Measurements from ENCODE around the gene SMARCC1.

The SMARCC1 gene

GRCh38 chr3:47628426-47628825, 153.3 kb downstream of the SMARCC1 start:
- no peak overlapping the region for H3K14ac ChIP-seq (ENCODE audit: low read length)
- no peak overlapping the region for H3K4ac ChIP-seq (ENCODE audit: low read depth, low read length)
- no peak overlapping the region for H4K12ac ChIP-seq (ENCODE audit: low read depth, low read length)
- H3K4me2 ChIP-seq (ENCODE audit: low read length) = no peak overlapping the region
- WGBS (ENCODE audit: extremely low coverage, insufficient coverage, insufficient read length) = no CpG with 5 or more reads among the region's 6 CpGs
- H3K9ac ChIP-seq (ENCODE audit: low read length) = no peak overlapping the region
- H3K27me3 ChIP-seq (ENCODE audit: insufficient read depth, low read length) = no peaks in the 10 kb centered on the region
- H3K36me3 ChIP-seq (ENCODE audit: control insufficient read depth in 1 of 2, insufficient read depth in 2 of 2, low read length in 2 of 2) = peaks cover 26 to 37% of the 10 kb centered on the region in 2 experiments
- H4K8ac ChIP-seq (ENCODE audit: low read depth, low read length) = no peak overlapping the region
- no peak overlapping the region for H2BK12ac ChIP-seq (ENCODE audit: low read length)
- no peak overlapping the region for H3K4me3 ChIP-seq (ENCODE audit: low read depth, low read length)
- H3K79me2 ChIP-seq (ENCODE audit: control insufficient read depth, insufficient read depth, low read length, poor library complexity) = no peaks in the 10 kb centered on the region
- H3K27ac ChIP-seq (ENCODE audit: low read depth, low read length) = no peak overlapping the region
- H2AFZ ChIP-seq (ENCODE audit: insufficient read depth, low read length, poor library complexity) = no peak overlapping the region
- peak; percentile 7 to 25 for DNase-seq
- peaks cover 2 to 3% of the 10 kb centered on the region in 2 experiments for H3K4me1 ChIP-seq (ENCODE audit: control insufficient read depth in 1 of 2, insufficient read depth in 2 of 2, low read length in 2 of 2)
- no peak overlapping the region for H2BK5ac ChIP-seq (ENCODE audit: low read depth, low read length, poor library complexity)
- no peak overlapping the region for H3K23ac ChIP-seq (ENCODE audit: low read length)
- no peak overlapping the region for H2BK120ac ChIP-seq (ENCODE audit: insufficient read depth, low read length, poor library complexity)
- no peaks in the 10 kb centered on the region for H3K9me3 ChIP-seq (ENCODE audit: insufficient read depth, low read depth, low read length)
- H3K79me1 ChIP-seq (ENCODE audit: low read length) = no peaks in the 10 kb centered on the region
- no peak overlapping the region for H4K91ac ChIP-seq (ENCODE audit: low read depth, low read length)
- no peak overlapping the region for H2AK5ac ChIP-seq (ENCODE audit: low read length)
- H3K18ac ChIP-seq (ENCODE audit: low read length) = no peak overlapping the region

DNA sequence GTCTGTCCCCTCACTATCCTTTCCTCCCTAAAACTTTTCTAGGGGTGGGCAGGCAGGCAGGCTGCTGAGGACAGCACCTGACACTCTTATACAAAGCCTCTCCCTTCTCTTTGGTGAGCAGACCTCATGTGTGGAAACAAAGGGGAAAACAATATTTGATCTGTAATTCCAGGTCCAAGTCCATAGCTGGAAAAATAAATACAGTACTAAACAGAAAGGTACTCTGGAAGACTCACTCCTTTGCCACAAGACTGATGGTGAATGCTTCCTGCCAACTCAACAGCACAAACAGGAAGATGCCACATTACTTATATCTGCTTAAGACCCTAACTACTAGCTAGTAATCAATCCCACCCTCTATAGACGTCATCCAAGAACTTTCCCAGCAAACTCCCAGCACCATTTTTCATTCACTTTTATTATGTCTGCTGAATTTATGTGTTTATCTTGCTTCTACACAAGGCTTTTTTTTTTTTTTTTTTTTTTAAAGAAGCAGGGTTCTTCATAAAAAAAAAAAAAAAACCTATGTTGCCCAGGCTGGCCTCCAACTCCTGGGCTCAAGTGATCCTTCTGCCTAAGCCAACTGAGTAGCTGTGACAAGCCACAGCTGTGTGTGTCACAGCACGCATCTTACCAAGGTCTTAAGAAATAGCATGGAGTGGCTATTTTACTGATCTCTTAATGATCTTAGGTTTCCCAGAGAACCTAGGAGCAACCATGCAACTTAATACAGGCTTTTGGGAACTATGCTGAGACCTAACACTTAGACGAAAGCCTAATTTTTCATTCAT, 158.8 kb downstream of the SMARCC1 start:
- Histone ChIP-seq H3K4ac (ENCODE audit: low read depth, low read length) (no peak overlapping the region), H3K14ac (ENCODE audit: low read length) (no peak overlapping the region), H2AFZ (ENCODE audit: insufficient read depth, low read length, poor library complexity) (no peak overlapping the region), H4K8ac (ENCODE audit: low read depth, low read length) (no peak overlapping the region), H3K79me1 (ENCODE audit: low read length) (no peaks in the 10 kb centered on the region), H3K27ac (ENCODE audit: low read depth, low read length) (no peak overlapping the region), H2BK5ac (ENCODE audit: low read depth, low read length, poor library complexity) (no peak overlapping the region), H3K4me2 (ENCODE audit: low read length) (no peak overlapping the region), H3K18ac (ENCODE audit: low read length) (no peak overlapping the region), H4K12ac (ENCODE audit: low read depth, low read length) (no peak overlapping the region), H3K79me2 (ENCODE audit: control insufficient read depth, insufficient read depth, low read length, poor library complexity) (no peaks in the 10 kb centered on the region), H3K27me3 (ENCODE audit: insufficient read depth, low read length) (no peaks in the 10 kb centered on the region), H3K4me1 (ENCODE audit: control insufficient read depth in 1 of 2, insufficient read depth in 2 of 2, low read length in 2 of 2) (peaks cover 0 to 3% of the 10 kb centered on the region in 2 experiments), H3K9ac (ENCODE audit: low read length) (no peak overlapping the region), H3K4me3 (ENCODE audit: low read depth, low read length) (no peak overlapping the region), H3K9me3 (ENCODE audit: insufficient read depth, low read depth, low read length) (no peaks in the 10 kb centered on the region), H2AK5ac (ENCODE audit: low read length) (no peak overlapping the region), H3K23ac (ENCODE audit: low read length) (no peak overlapping the region), H2BK12ac (ENCODE audit: low read length) (no peak overlapping the region), H2BK120ac (ENCODE audit: insufficient read depth, low read length, poor library complexity) (no peak overlapping the region), H4K91ac (ENCODE audit: low read depth, low read length) (no peak overlapping the region), H3K36me3 (ENCODE audit: control insufficient read depth in 1 of 2, insufficient read depth in 2 of 2, low read length in 2 of 2) (peaks cover 25 to 26% of the 10 kb centered on the region in 2 experiments)
- DNase-seq = no peak
- WGBS (ENCODE audit: extremely low coverage, insufficient coverage, insufficient read length) = no CpG with 5 or more reads among the region's 3 CpGs

GRCh38 chr3:47617086-47618010, 164.3 kb downstream of the SMARCC1 start:
- no peak overlapping the region for H3K23ac ChIP-seq (ENCODE audit: low read length)
- no peak overlapping the region for H3K27ac ChIP-seq (ENCODE audit: low read depth, low read length)
- peaks cover 0 to 3% of the 10 kb centered on the region in 2 experiments for H3K4me1 ChIP-seq (ENCODE audit: control insufficient read depth in 1 of 2, insufficient read depth in 2 of 2, low read length in 2 of 2)
- no CpG with 5 or more reads among the region's 5 CpGs for WGBS (ENCODE audit: extremely low coverage, insufficient coverage, insufficient read length)
- no peak overlapping the region for H3K14ac ChIP-seq (ENCODE audit: low read length)
- H4K8ac ChIP-seq (ENCODE audit: low read depth, low read length) = no peak overlapping the region
- H3K9me3 ChIP-seq (ENCODE audit: insufficient read depth, low read depth, low read length) = no peaks in the 10 kb centered on the region
- no peak overlapping the region for H2AFZ ChIP-seq (ENCODE audit: insufficient read depth, low read length, poor library complexity)
- no peak overlapping the region for H2BK5ac ChIP-seq (ENCODE audit: low read depth, low read length, poor library complexity)
- no peak overlapping the region for H4K12ac ChIP-seq (ENCODE audit: low read depth, low read length)
- H3K79me1 ChIP-seq (ENCODE audit: low read length) = no peaks in the 10 kb centered on the region
- no peak overlapping the region for H2BK12ac ChIP-seq (ENCODE audit: low read length)
- H3K27me3 ChIP-seq (ENCODE audit: insufficient read depth, low read length) = no peaks in the 10 kb centered on the region
- H3K9ac ChIP-seq (ENCODE audit: low read length) = no peak overlapping the region
- no peak overlapping the region for H4K91ac ChIP-seq (ENCODE audit: low read depth, low read length)
- H3K4me3 ChIP-seq (ENCODE audit: low read depth, low read length) = no peak overlapping the region
- no peak overlapping the region for H3K4me2 ChIP-seq (ENCODE audit: low read length)
- H3K18ac ChIP-seq (ENCODE audit: low read length) = no peak overlapping the region
- H2AK5ac ChIP-seq (ENCODE audit: low read length) = no peak overlapping the region
- no peak overlapping the region for H3K4ac ChIP-seq (ENCODE audit: low read depth, low read length)
- no peak overlapping the region for H2BK120ac ChIP-seq (ENCODE audit: insufficient read depth, low read length, poor library complexity)
- H3K79me2 ChIP-seq (ENCODE audit: control insufficient read depth, insufficient read depth, low read length, poor library complexity) = no peaks in the 10 kb centered on the region
- no peak for DNase-seq
- H3K36me3 ChIP-seq (ENCODE audit: control insufficient read depth in 1 of 2, insufficient read depth in 2 of 2, low read length in 2 of 2) = peaks cover 13 to 14% of the 10 kb centered on the region in 2 experiments

DNA sequence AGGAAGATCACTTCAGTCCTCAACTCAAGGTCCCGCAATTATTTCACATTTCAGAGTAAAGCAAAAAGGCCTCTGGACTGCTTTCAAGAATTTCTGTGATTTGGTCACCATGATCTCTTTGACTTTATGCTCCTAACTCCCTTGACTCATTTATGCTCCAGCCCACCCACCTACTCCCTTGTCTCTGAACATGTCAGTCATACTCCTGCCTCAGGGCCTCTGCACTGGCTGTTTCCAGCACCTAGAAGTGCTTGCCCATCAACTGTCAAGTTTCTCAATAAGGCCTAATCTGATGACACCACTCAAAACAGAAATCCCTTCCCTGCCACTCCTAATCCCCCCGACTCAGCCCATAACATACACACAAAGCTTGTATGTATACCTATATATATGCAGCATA, 166.9 kb downstream of the SMARCC1 start:
- Histone ChIP-seq H2AFZ (ENCODE audit: insufficient read depth, low read length, poor library complexity) (no peak overlapping the region), H3K14ac (ENCODE audit: low read length) (no peak overlapping the region), H2AK5ac (ENCODE audit: low read length) (no peak overlapping the region), H3K4ac (ENCODE audit: low read depth, low read length) (no peak overlapping the region), H3K79me1 (ENCODE audit: low read length) (peaks cover 3% of the 10 kb centered on the region), H4K8ac (ENCODE audit: low read depth, low read length) (no peak overlapping the region), H4K91ac (ENCODE audit: low read depth, low read length) (no peak overlapping the region), H3K36me3 (ENCODE audit: control insufficient read depth in 1 of 2, insufficient read depth in 2 of 2, low read length in 2 of 2) (peaks cover 12 to 18% of the 10 kb centered on the region in 2 experiments), H3K4me1 (ENCODE audit: control insufficient read depth in 1 of 2, insufficient read depth in 2 of 2, low read length in 2 of 2) (peaks cover 3 to 5% of the 10 kb centered on the region in 2 experiments), H3K9me3 (ENCODE audit: insufficient read depth, low read depth, low read length) (no peaks in the 10 kb centered on the region), H3K27me3 (ENCODE audit: insufficient read depth, low read length) (no peaks in the 10 kb centered on the region), H3K18ac (ENCODE audit: low read length) (no peak overlapping the region), H3K79me2 (ENCODE audit: control insufficient read depth, insufficient read depth, low read length, poor library complexity) (no peaks in the 10 kb centered on the region), H3K27ac (ENCODE audit: low read depth, low read length) (no peak overlapping the region), H3K4me2 (ENCODE audit: low read length) (no peak overlapping the region), H3K9ac (ENCODE audit: low read length) (no peak overlapping the region), H2BK120ac (ENCODE audit: insufficient read depth, low read length, poor library complexity) (no peak overlapping the region), H3K23ac (ENCODE audit: low read length) (no peak overlapping the region), H2BK5ac (ENCODE audit: low read depth, low read length, poor library complexity) (no peak overlapping the region), H4K12ac (ENCODE audit: low read depth, low read length) (no peak overlapping the region), H2BK12ac (ENCODE audit: low read length) (no peak overlapping the region), H3K4me3 (ENCODE audit: low read depth, low read length) (no peak overlapping the region)
- no CpG with 5 or more reads among the region's 2 CpGs for WGBS (ENCODE audit: extremely low coverage, insufficient coverage, insufficient read length)
- no peak for DNase-seq

All from trophoblast cell (in vitro differentiated cells and primary cell).